GM23248 (cell line): Measurements from ENCODE around the gene NEXN. TPM values are rescaled to one million over a fixed set of nuclear protein-coding genes. Genes with fewer than 3 reads are reported as not detected.

Experiments
- DNase-seq: peaks from one replicate; pipeline ENCODE4 v3.0.0-alpha.2; 2015
- H2AFZ ChIP-seq: fragments of 200-600 bp; sonication (generic); 2 replicates; pipeline ENCODE4 v1.6.1; 2016; ENCODE audit warnings: antibody characterized with exemption
- H3F3A ChIP-seq: fragments of 200-600 bp; sonication (generic); 2 replicates; pipeline ENCODE4 v1.6.1; 2016; ENCODE audit warnings: mild to moderate bottlenecking, antibody characterized with exemption, mixed run types; ENCODE audit not compliant: insufficient read depth
- H3K27ac ChIP-seq: fragments of 200-600 bp; sonication (generic); 2 replicates; pipeline ENCODE4 v1.5.1; 2016; ENCODE audit warnings: mild to moderate bottlenecking
- H3K27me3 ChIP-seq: fragments of 200-600 bp; sonication (generic); replicated peaks from 2 replicates; pipeline ENCODE4 v1.6.1; 2016; ENCODE audit warnings: mild to moderate bottlenecking; ENCODE audit not compliant: insufficient read depth
- H3K36me3 ChIP-seq: fragments of 200-600 bp; sonication (generic); 2 replicates; pipeline ENCODE4 v1.6.1; 2016; ENCODE audit warnings: low read depth, mild to moderate bottlenecking
- H3K4me1 ChIP-seq: fragments of 200-600 bp; sonication (generic); 2 replicates; pipeline ENCODE4 v1.6.1; 2016; ENCODE audit warnings: mild to moderate bottlenecking; ENCODE audit not compliant: insufficient read depth
- H3K4me2 ChIP-seq: fragments of 200-600 bp; sonication (generic); one replicate; pipeline ENCODE4 v1.6.1; 2016; ENCODE audit warnings: mild to moderate bottlenecking; ENCODE audit not compliant: unreplicated experiment
- H3K4me3 ChIP-seq: fragments of 200-600 bp; sonication (generic); 2 replicates; pipeline ENCODE4 v1.5.1; 2016; ENCODE audit warnings: mild to moderate bottlenecking
- H3K79me2 ChIP-seq: fragments of 200-600 bp; sonication (generic); 2 replicates; pipeline ENCODE4 v1.6.1; 2016; ENCODE audit warnings: mild to moderate bottlenecking; ENCODE audit not compliant: insufficient read depth
- H3K9ac ChIP-seq: fragments of 200-600 bp; sonication (generic); 2 replicates; pipeline ENCODE4 v1.6.1; 2016; ENCODE audit warnings: mild to moderate bottlenecking
- H3K9me2 ChIP-seq: fragments of 200-600 bp; sonication (generic); 2 replicates; pipeline ENCODE4 v1.6.1; 2016; ENCODE audit warnings: mixed run types, mild to moderate bottlenecking, moderate library complexity; ENCODE audit not compliant: insufficient read depth
- H3K9me3 ChIP-seq: fragments of 200-600 bp; sonication (generic); one replicate; pipeline ENCODE4 v1.6.1; 2017; ENCODE audit warnings: low read depth
- H4K20me1 ChIP-seq: fragments of 200-600 bp; sonication (generic); 2 replicates; pipeline ENCODE4 v1.6.0; 2016; ENCODE audit not compliant: insufficient read depth
- EZH2 ChIP-seq: fragments of 200-600 bp; sonication (generic); IDR thresholded peaks from 2 replicates; pipeline ENCODE4 v1.6.1; 2018; ENCODE audit warnings: antibody characterized with exemption, mild to moderate bottlenecking; ENCODE audit not compliant: insufficient read depth, poor library complexity, severe bottlenecking
- EZH2phosphoT487 ChIP-seq: fragments of 200-600 bp; sonication (generic); IDR thresholded peaks from 2 replicates; pipeline ENCODE4 v1.6.1; 2018; ENCODE audit warnings: antibody characterized with exemption, moderate library complexity, mild to moderate bottlenecking, low read depth; ENCODE audit not compliant: insufficient read depth
- WGBS, 2 experiments: methylation state at CpG; one replicate each; pipeline ENCODE4 v1.1.6; 2015 to 2017; ENCODE audit warnings: low lambda C conversion rate in 2 of 2, low coverage in 1 of 2; ENCODE audit errors: missing lambda C conversion rate in 2 of 2; 5-methylcytosine and 5-hydroxymethylcytosine counted together
- in situ Hi-C: fragments of 300-500 bp; cut with MboI; formaldehyde crosslinking; loops from 2 replicates; pipeline ENCODE4 v1.15.0; 2020
- polyA plus RNA-seq: library from polyadenylated mRNA; unstranded; fragments of >200 nt; fragmentation: Nextera tagmentation; extraction: Ambion mirVana; gene quantifications from 2 replicates; pipeline ENCODE4 v1.2.1, GENCODE V29; 2016
- total RNA-seq: library from RNA; depleted of rRNA; stranded (reverse); fragments of >200 nt; shearing (Covaris generic); gene quantifications from 2 replicates; pipeline ENCODE4 v1.2.3, GENCODE V29; 2014

Gene NEXN
- total and polyA plus RNA-seq, 2 experiments from 2014 or later: 17.2 to 70.4 TPM

DNA sequence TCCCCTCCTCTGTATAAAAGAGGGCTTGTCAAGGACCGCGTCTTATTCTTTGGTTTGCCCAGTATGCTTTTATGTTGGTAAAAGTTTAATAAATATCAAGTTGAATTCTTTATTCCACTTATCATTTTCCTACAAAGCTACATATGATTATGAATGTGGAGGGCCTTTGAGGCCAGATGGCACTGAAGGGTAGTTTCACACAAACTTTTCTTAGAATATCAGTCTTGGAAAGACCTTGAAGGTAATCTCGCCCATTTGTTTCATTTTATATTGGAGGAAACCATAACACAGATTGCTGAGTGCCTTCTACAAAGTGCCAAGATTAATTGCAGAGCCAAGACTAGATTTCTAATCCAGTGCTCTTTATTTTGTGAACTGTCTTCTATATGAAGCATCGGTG lies 96.2 kb downstream of the NEXN start:
- Histone ChIP-seq H3K79me2 (peaks cover 97% of the 10 kb centered on the region), H3K9ac (no peak overlapping the region), H3K4me2 (peak overlapping the region; percentile 12), H3F3A (peaks cover 8% of the 10 kb centered on the region; the same call in 1 of the 2 replicates), H3K27me3 (no peaks in the 10 kb centered on the region), H3K9me3 (no peaks in the 10 kb centered on the region), H3K9me2 (0 out of 2 replicates have a peak, but pooled peaks cover 4% of the 10 kb centered on the region), H3K4me1 (peaks cover 37% of the 10 kb centered on the region), H3K27ac (peak overlapping the region; percentile 23), H3K36me3 (0 out of 2 replicates have a peak, but pooled peaks cover 4% of the 10 kb centered on the region), H3K4me3 (no peak overlapping the region), H2AFZ (no peak overlapping the region), H4K20me1 (no peaks in the 10 kb centered on the region)
- 97 to 99% methylated on average over 4 of the region's 4 CpGs for WGBS, 2 experiments
- TF ChIP-seq EZH2 (no peak), EZH2phosphoT487 (no peak)
- in situ Hi-C loops: no loop called here
- no peak for DNase-seq

DNA sequence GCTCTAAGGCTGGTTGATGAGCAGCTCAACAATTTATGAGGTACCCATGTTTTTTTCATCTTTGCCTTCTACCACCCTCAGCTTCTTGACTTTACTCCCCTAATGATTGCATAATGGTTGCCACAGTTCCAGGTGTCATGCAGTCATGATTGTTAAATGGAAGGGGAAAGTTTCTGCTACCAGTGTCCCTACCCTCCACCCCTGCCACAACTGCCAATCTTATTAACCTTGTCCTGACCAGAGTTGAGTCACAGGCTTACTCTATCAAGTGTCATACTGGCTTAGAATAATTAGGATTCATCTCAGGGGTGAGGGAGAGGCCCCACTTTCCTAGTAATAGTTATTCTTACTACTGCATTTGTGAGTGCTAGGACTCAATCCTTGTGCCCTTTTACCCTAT lies 98.4 kb downstream of the NEXN start:
- Histone ChIP-seq H3K4me2 (no peak overlapping the region), H3K9ac (no peak overlapping the region), H3K79me2 (peaks cover 97% of the 10 kb centered on the region), H3K9me2 (0 out of 2 replicates have a peak, but pooled peaks cover 4% of the 10 kb centered on the region), H3K27ac (no peak overlapping the region), H3K27me3 (no peaks in the 10 kb centered on the region), H2AFZ (no peak overlapping the region), H3F3A (peaks cover 14% of the 10 kb centered on the region; the same call in 1 of the 2 replicates), H3K36me3 (0 out of 2 replicates have a peak, but pooled peaks cover 4% of the 10 kb centered on the region), H4K20me1 (no peaks in the 10 kb centered on the region), H3K9me3 (no peaks in the 10 kb centered on the region), H3K4me3 (no peak overlapping the region), H3K4me1 (peaks cover 26% of the 10 kb centered on the region)
- in situ Hi-C loops: no loop called here
- no peak for DNase-seq
- TF ChIP-seq EZH2: no peak
- no peak for TF ChIP-seq EZH2phosphoT487

DNA sequence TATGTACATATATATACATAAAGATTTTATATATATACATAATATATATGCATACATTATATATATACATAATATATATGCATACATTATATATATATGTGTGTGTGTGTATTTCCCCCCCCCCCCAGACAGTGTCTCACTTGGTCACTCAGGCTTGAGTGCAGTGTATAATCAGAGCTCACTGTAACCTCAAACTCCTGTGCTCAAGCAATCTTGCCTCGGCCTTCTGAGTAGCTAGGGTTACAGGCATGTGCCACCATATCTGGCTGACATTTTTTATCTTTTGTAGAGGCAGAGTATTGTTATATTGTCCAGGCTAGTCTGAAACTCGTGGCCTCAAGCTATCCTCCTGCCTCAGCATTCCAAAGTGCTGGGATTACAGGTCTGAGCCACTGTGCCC lies 99.5 kb downstream of the NEXN start:
- 70 to 77% methylated on average over 2 of the region's 2 CpGs for WGBS, 2 experiments
- no peaks in the 10 kb centered on the region for H3K27me3 ChIP-seq
- peaks cover 14% of the 10 kb centered on the region; the same call in 1 of the 2 replicates for H3F3A ChIP-seq
- no peak overlapping the region for H3K27ac ChIP-seq
- no peaks in the 10 kb centered on the region for H4K20me1 ChIP-seq
- 0 out of 2 replicates have a peak, but pooled peaks cover 4% of the 10 kb centered on the region for H3K9me2 ChIP-seq
- H3K36me3 ChIP-seq: 0 out of 2 replicates have a peak, but pooled peaks cover 6% of the 10 kb centered on the region
- DNase-seq: no peak
- no peak overlapping the region for H3K4me2 ChIP-seq
- peaks cover 26% of the 10 kb centered on the region for H3K4me1 ChIP-seq
- H3K9ac ChIP-seq: no peak overlapping the region
- in situ Hi-C loops: no loop called here
- TF ChIP-seq EZH2: no peak
- TF ChIP-seq EZH2phosphoT487: no peak
- no peaks in the 10 kb centered on the region for H3K9me3 ChIP-seq
- H3K79me2 ChIP-seq: peaks cover 95% of the 10 kb centered on the region
- no peak overlapping the region for H3K4me3 ChIP-seq
- H2AFZ ChIP-seq: no peak overlapping the region

DNA sequence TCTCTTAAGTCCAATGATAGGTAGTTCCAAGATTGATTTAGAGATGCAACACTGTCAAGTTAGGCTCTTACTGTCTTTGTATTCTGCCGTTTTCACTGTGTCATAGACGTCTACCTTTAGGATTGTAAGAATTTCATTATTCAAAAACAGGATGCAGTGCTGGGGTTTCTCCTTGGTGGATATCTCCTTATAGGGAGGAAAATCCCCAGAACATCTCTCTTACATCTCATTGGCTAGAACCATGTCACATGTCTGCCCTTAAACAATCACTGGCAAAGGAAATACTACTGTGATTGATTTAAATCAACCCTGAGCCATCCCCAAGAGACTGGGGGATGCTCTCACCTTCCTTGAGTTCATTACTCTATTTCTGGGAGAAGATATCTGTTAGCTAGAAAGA lies 101.3 kb downstream of the NEXN start:
- in situ Hi-C loops: no loop called here
- TF ChIP-seq EZH2phosphoT487 (no peak), EZH2 (no peak)
- WGBS, 2 experiments: 94 to 100% methylated on average over 2 of the region's 2 CpGs

More for the DNA sequence above, 101.3 kb downstream of the NEXN start:
- Histone ChIP-seq H3K27me3 (no peaks in the 10 kb centered on the region), H3F3A (peaks cover 9% of the 10 kb centered on the region; the same call in 1 of the 2 replicates), H4K20me1 (no peaks in the 10 kb centered on the region), H3K9me2 (0 out of 2 replicates have a peak, but pooled peaks cover 4% of the 10 kb centered on the region), H3K9ac (no peak overlapping the region), H3K4me2 (no peak overlapping the region), H3K36me3 (0 out of 2 replicates have a peak, but pooled peaks cover 10% of the 10 kb centered on the region), H2AFZ (no peak overlapping the region), H3K9me3 (no peaks in the 10 kb centered on the region), H3K4me1 (peaks cover 17% of the 10 kb centered on the region), H3K4me3 (no peak overlapping the region), H3K27ac (no peak overlapping the region), H3K79me2 (peaks cover 98% of the 10 kb centered on the region)
- no peak for DNase-seq
